IMR-90 (cell line): Measurements from ENCODE around the gene TSR3. TPM values are rescaled to one million over a fixed set of nuclear protein-coding genes. Genes with fewer than 3 reads are reported as not detected.
A peak's percentile ranks its signal among the peaks of the same experiment; 100 is the strongest.

Source experiments
- ATAC-seq: fragments of 200-7000 bp; cut with Tn5 transposase; 2 replicates; pipeline ENCODE4 v1.9.1; 2020; ENCODE audit warnings: low read depth, mild to moderate bottlenecking, moderate library complexity
- BruUV-seq: library from RNA; stranded (reverse); fragments of 400-500 nt; replicated peaks from 2 replicates; lab custom pipeline; 2021; lab: Mats Ljungman, UMichigan
- CTCF ChIA-PET: fragments of 300-600 bp; formaldehyde crosslinking; extraction: SDS; loops from one replicate; lab custom pipeline; 2021; ENCODE audit warnings: antibody characterized with exemption; lab: Yijun Ruan, JAX
- POLR2A ChIA-PET: fragments of 300-600 bp; sonication (Branson Sonifier 250); formaldehyde crosslinking; loops from one replicate; lab custom pipeline; 2022; ENCODE audit warnings: antibody characterized with exemption; ENCODE audit not compliant: unreplicated experiment; lab: Charles Lee
- DNase-seq: peaks from one replicate; pipeline ENCODE4 v3.0.0; 2013
- H2AFZ ChIP-seq: replicated peaks from 2 replicates; pipeline ENCODE3; 2013; ENCODE audit warnings: low read length, mild to moderate bottlenecking; ENCODE audit not compliant: poor library complexity
- H2AK5ac ChIP-seq: 2 replicates; pipeline ENCODE4 v1.6.1; 2013; ENCODE audit warnings: low read depth, low read length, inconsistent platforms
- H2AK9ac ChIP-seq: replicated peaks from 2 replicates; pipeline ENCODE3; 2013; ENCODE audit warnings: mild to moderate bottlenecking, low read depth, low read length, moderate library complexity; ENCODE audit not compliant: poor library complexity
- H2BK120ac ChIP-seq: 2 replicates; pipeline ENCODE4 v1.6.1; 2013; ENCODE audit warnings: low read depth, low read length, inconsistent platforms
- H2BK15ac ChIP-seq: 3 replicates; pipeline ENCODE4 v1.6.1; 2013; ENCODE audit warnings: low read depth, low read length, inconsistent platforms
- H2BK20ac ChIP-seq: 2 replicates; pipeline ENCODE4 v1.6.1; 2013; ENCODE audit warnings: low read depth, mild to moderate bottlenecking, inconsistent platforms, low read length, moderate library complexity
- H2BK5ac ChIP-seq: 2 replicates; pipeline ENCODE4 v1.6.1; 2013; ENCODE audit warnings: mild to moderate bottlenecking, low read depth, low read length, inconsistent platforms; ENCODE audit not compliant: poor library complexity, severe bottlenecking
- H3K14ac ChIP-seq: replicated peaks from 2 replicates; pipeline ENCODE4 v1.6.1; 2013; ENCODE audit warnings: low read depth, low read length, inconsistent platforms
- H3K18ac ChIP-seq: 2 replicates; pipeline ENCODE4 v1.6.1; 2013; ENCODE audit warnings: low read depth, low read length, control low read depth
- H3K23ac ChIP-seq: 2 replicates; pipeline ENCODE4 v1.6.1; 2013; ENCODE audit warnings: low read depth, low read length, inconsistent platforms
- H3K27ac ChIP-seq: 2 replicates; pipeline ENCODE4 v1.5.1; 2013; ENCODE audit warnings: mild to moderate bottlenecking, control low read depth, low read length; ENCODE audit not compliant: insufficient read depth
- H3K27me3 ChIP-seq: 2 replicates; pipeline ENCODE4 v1.6.1; 2013; ENCODE audit warnings: low read length; ENCODE audit not compliant: control insufficient read depth, insufficient read depth
- H3K36me3 ChIP-seq: 2 replicates; pipeline ENCODE4 v1.6.1; 2013; ENCODE audit warnings: low read length, mixed read lengths; ENCODE audit not compliant: control insufficient read depth, insufficient read depth
- H3K4ac ChIP-seq: 2 replicates; pipeline ENCODE4 v1.6.1; 2013; ENCODE audit warnings: low read depth, low read length, inconsistent platforms
- H3K4me1 ChIP-seq: 2 replicates; pipeline ENCODE4 v1.6.1; 2013; ENCODE audit warnings: low read length, mixed read lengths; ENCODE audit not compliant: control insufficient read depth, insufficient read depth
- H3K4me2 ChIP-seq: 2 replicates; pipeline ENCODE4 v1.6.1; 2013; ENCODE audit warnings: low read depth, mild to moderate bottlenecking, control low read depth, low read length, moderate library complexity
- H3K4me3 ChIP-seq: 2 replicates; pipeline ENCODE4 v1.5.1; 2013; ENCODE audit warnings: low read depth, mild to moderate bottlenecking, control low read depth, low read length, moderate library complexity; ENCODE audit not compliant: insufficient read depth
- H3K56ac ChIP-seq: 2 replicates; pipeline ENCODE4 v1.6.1; 2013; ENCODE audit warnings: low read length, inconsistent platforms; ENCODE audit not compliant: insufficient read depth; ENCODE audit errors: extremely low read depth
- H3K79me1 ChIP-seq, 2 experiments: 2 replicates each; pipeline ENCODE4 v1.6.1; 2013; ENCODE audit warnings: low read length in 2 of 2, inconsistent platforms in 1 of 2, low read depth in 1 of 2
- H3K9ac ChIP-seq: 2 replicates; pipeline ENCODE4 v1.6.1; 2013; ENCODE audit warnings: low read depth, low read length, control low read depth
- H3K9me1 ChIP-seq: 2 replicates; pipeline ENCODE4 v1.6.1; 2013; ENCODE audit warnings: low read length, inconsistent platforms; ENCODE audit not compliant: insufficient read depth
- H3K9me3 ChIP-seq: 2 replicates; pipeline ENCODE4 v1.6.1; 2013; ENCODE audit warnings: low read length; ENCODE audit not compliant: control insufficient read depth, insufficient read depth
- H4K20me1 ChIP-seq: 2 replicates; pipeline ENCODE4 v1.6.1; 2013; ENCODE audit warnings: low read length, inconsistent platforms; ENCODE audit not compliant: insufficient read depth
- H4K5ac ChIP-seq: 2 replicates; pipeline ENCODE4 v1.6.1; 2013; ENCODE audit warnings: mild to moderate bottlenecking, low read depth, low read length, control low read depth
- H4K8ac ChIP-seq, 2 experiments: 2 replicates each; pipeline ENCODE4 v1.6.1; 2013; ENCODE audit warnings: low read depth in 2 of 2, low read length in 2 of 2, control low read depth in 1 of 2, inconsistent platforms in 1 of 2
- H4K91ac ChIP-seq: 2 replicates; pipeline ENCODE4 v1.6.1; 2013; ENCODE audit warnings: low read depth, low read length, inconsistent platforms; ENCODE audit not compliant: insufficient read depth
- BHLHE40 ChIP-seq: fragments of 150-350 bp; IDR thresholded peaks from 2 replicates; pipeline ENCODE4 v1.6.1; 2016; ENCODE audit warnings: mild to moderate bottlenecking, low read depth, low read length
- CEBPB ChIP-seq: IDR thresholded peaks from 2 replicates; pipeline ENCODE4 v1.6.1; 2012; ENCODE audit warnings: low read depth, low read length, improper control_type of control experiment
- CTCF ChIP-seq: conservative IDR thresholded peaks from 2 replicates; pipeline ENCODE4 v1.5.1; 2012; ENCODE audit warnings: mild to moderate bottlenecking, low read depth, low read length, improper control_type of control experiment
- FOS ChIP-seq: fragments of 150-350 bp; IDR thresholded peaks from 2 replicates; pipeline ENCODE4 v1.6.1; 2016; ENCODE audit warnings: low read depth, low read length
- MAFK ChIP-seq: IDR thresholded peaks from 2 replicates; pipeline ENCODE4 v1.6.1; 2012; ENCODE audit warnings: low read depth, low read length, improper control_type of control experiment
- MXI1 ChIP-seq: IDR thresholded peaks from 2 replicates; pipeline ENCODE4 v1.6.1; 2012; ENCODE audit warnings: low read depth, mild to moderate bottlenecking, low read length, moderate library complexity, borderline replicate concordance
- RAD21 ChIP-seq: IDR thresholded peaks from 2 replicates; pipeline ENCODE4 v1.6.1; 2012; ENCODE audit warnings: low read length, improper control_type of control experiment
- RCOR1 ChIP-seq: IDR thresholded peaks from 2 replicates; pipeline ENCODE4 v1.6.1; 2012; ENCODE audit warnings: mild to moderate bottlenecking, low read length, improper control_type of control experiment; ENCODE audit not compliant: insufficient replicate concordance
- WGBS, 2 experiments: methylation state at CpG; one replicate each; pipeline versions ENCODE4 v1.1.5 to v1.1.7; 2013; ENCODE audit warnings: missing lambda C conversion rate in 2 of 2; ENCODE audit not compliant: insufficient read length in 1 of 2; ENCODE audit errors: extremely low coverage in 2 of 2; 5-methylcytosine and 5-hydroxymethylcytosine counted together
- dilution Hi-C: fragments of 300-500 bp; cut with HindIII; formaldehyde crosslinking; loops from one replicate; pipeline ENCODE4 v1.14.3; 2018; ENCODE audit warnings: low sequenced_read_pairs; ENCODE audit not compliant: unreplicated experiment
- in situ Hi-C: fragments of 300-500 bp; cut with MboI; formaldehyde crosslinking; loops from 3 replicates; pipeline ENCODE4 v1.14.3; 2019; ENCODE audit warnings: low sequenced_read_pairs, inconsistent platforms, mixed read lengths
- intact Hi-C: fragments of 100-400 bp; cut with micrococcal nuclease; formaldehyde crosslinking; loops from 2 replicates; pipeline ENCODE4 v1.10.0; 2022
- polyA plus RNA-seq, 3 experiments: library from polyadenylated mRNA; depleted of rRNA; stranded (reverse); fragments of >200 nt; gene quantifications; 2 replicates each; pipeline ENCODE4 v1.2.3, GENCODE V29; 2012; ENCODE audit warnings: low replicate concordance in 1 of 3
- total RNA-seq: library from RNA; depleted of rRNA; stranded (reverse); fragments of >200 nt; gene quantifications from 2 replicates; pipeline ENCODE4 v1.2.3, GENCODE V29; 2012
- TF ChIP-seq, protein P1 (sequence below): fragments of 150-350 bp; IDR thresholded peaks from 2 replicates; pipeline ENCODE4 v1.6.1; 2017; ENCODE audit warnings: mild to moderate bottlenecking, antibody characterized with exemption, low read length, low read depth

Gene TSR3
- total and polyA plus RNA-seq, 2 of the 4 experiments (the other 2 are of a cell fraction): 38.0 to 52.9 TPM

DNA sequence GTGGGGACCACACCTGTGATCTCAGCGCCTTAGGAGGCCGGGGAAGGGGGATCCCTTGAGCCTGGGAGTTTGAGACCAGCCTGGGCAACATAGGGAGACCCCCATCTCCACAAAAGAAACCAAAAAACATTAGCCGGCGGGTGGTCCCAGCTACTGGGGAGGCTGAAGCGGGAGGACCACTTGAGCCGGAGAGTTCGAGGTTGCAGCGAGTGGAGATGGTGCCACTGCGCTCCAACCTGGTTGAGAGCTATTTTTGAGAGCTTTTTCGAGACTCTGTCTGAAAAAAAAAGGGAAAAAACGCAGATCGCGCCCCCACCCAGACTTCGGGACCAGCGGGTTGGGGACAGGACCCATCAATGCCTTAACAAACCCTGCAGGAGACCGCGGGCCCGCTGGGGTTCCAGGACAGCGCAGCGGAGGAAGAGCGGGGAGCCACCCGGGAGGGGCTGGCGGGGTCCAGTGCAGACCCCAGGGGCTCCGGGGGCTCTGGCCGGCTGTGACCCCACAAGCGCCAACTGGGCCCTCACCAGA lies 19.0 kb downstream of the TSR3 start:
- Histone ChIP-seq H4K8ac (no peak overlapping the region), H2BK15ac (no peak overlapping the region), H4K20me1 (no peaks in the 10 kb centered on the region; the same call in 1 of the 2 replicates), H2AFZ (no peak overlapping the region), H2BK5ac (no peak overlapping the region), H2BK20ac (no peak overlapping the region), H3K9me3 (peaks cover 3% of the 10 kb centered on the region; the same call in 1 of the 2 replicates), H3K27ac (no peak overlapping the region), H3K4me1 (peaks cover 7% of the 10 kb centered on the region), H3K27me3 (peaks cover 55% of the 10 kb centered on the region), H2BK120ac (no peak overlapping the region), H3K23ac (no peak overlapping the region), H3K4ac (no peak overlapping the region), H4K91ac (no peak overlapping the region), H3K9ac (no peak overlapping the region), H3K18ac (no peak overlapping the region), H3K14ac (no peak overlapping the region), H3K4me2 (peak overlapping the region; percentile 17; the same call in 1 of the 2 replicates), H3K36me3 (no peaks in the 10 kb centered on the region), H4K5ac (no peak overlapping the region), H3K9me1 (no peaks in the 10 kb centered on the region), H3K79me1 (no peaks in the 10 kb centered on the region), H3K56ac (no peak overlapping the region), H2AK5ac (no peak overlapping the region), H3K4me3 (no peak overlapping the region), H2AK9ac (no peak overlapping the region)
- dilution Hi-C loops: no loop called here
- intact Hi-C loops: no loop called here
- no peak for TF ChIP-seq CTCF
- no peak for TF ChIP-seq MAFK
- TF ChIP-seq CEBPB: no peak
- no peak for TF ChIP-seq RCOR1
- TF ChIP-seq RAD21: no peak
- TF ChIP-seq MXI1: no peak
- TF ChIP-seq BHLHE40: no peak
- TF ChIP-seq, protein P1, sequence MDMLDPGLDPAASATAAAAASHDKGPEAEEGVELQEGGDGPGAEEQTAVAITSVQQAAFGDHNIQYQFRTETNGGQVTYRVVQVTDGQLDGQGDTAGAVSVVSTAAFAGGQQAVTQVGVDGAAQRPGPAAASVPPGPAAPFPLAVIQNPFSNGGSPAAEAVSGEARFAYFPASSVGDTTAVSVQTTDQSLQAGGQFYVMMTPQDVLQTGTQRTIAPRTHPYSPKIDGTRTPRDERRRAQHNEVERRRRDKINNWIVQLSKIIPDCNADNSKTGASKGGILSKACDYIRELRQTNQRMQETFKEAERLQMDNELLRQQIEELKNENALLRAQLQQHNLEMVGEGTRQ: no peak
- no peak for TF ChIP-seq FOS
- ChIA-PET CTCF (no interaction called here), POLR2A (no interaction called here)
- 4% methylated on average over 18 of the region's 26 CpGs; no CpG with 5 or more reads in 1 of the 2 experiments for WGBS, 2 experiments
- ATAC-seq (no peak), DNase-seq (no peak)
- no TSS peak for BruUV-seq
- in situ Hi-C loops: no loop called here
